GM10847 (cell line): ENCODE results near the gene EYA2.

Experiments
- POLR2A ChIP-seq: IDR thresholded peaks from 2 replicates; pipeline ENCODE4 v1.6.1; 2011; ENCODE audit not compliant: insufficient read length; ENCODE audit errors: extremely low read depth

The EYA2 gene

DNA sequence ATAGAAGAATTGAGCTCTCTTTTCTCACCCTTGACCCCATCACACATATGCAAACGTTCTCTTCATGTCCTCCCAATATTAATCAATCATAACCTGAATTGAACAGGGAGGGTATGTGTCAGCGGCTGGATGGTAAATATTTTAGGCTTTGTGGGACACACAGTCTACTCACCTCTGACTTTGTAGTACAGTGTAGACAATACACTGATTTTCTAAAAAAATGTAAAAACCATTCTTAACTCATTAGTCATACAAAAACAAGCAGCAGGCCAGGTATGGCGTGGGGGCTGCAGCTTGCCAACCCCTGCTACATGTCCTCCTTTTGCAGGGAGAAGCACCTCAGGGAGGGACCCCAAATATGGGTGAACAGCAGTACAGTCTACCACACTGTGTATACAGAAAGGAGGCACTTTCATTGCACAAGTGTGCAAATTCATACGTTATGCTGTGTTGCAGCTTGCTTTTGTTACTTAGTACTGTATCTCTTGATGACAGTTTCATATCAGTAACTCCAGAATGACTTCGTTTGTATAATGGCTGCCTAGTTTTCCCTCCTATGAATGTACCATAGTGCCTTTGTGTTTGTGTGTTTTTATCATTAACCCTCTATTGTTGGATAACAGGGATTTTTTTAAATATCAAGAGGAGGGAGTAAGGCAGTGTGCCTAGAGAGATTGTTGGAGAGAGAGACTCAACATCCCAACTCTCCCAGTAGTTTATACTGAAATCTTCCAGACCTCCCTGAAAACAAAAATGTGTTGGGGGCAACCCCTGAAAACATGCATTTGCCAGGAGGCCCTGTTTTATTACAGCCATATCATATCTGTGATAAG, 247.5 kb downstream of the EYA2 start:
- TF ChIP-seq POLR2A, result no peak

DNA sequence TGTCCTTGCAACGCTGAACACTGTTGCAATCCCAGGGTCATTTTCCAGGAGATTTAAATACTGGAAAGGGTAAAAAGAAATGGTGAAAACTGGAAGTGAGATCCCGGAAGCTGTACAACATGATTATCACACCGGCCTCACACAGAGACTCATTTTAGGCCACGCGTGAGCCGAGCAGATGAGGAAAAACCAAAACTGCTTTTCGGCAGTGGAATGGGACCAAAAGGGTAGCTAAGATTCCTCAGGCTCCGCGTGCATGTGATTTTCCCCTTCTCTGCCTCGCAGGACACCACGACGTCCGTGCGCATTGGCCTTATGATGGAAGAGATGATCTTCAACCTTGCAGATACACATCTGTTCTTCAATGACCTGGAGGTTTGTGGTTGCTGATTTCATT, 248.1 kb downstream of the EYA2 start:
- no peak for TF ChIP-seq POLR2A

DNA sequence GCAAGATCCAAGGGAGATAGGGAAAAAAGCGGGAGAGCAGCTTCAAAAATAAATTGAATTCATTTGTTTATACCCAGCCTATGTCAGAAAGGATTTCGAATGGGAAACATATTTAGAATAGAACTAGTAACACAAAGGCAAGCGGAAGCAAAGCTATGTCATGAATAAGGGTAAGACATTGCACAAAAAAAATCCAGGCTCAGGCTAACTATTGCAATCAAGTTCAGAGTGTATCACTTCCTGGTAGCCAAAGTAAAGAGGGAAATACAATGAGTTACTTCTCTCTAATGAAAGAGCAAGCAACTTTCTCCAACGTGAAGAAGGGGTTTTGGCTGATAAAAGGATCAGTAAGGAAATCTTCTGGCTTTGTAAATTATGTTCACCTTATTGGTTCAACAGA, 249.0 kb downstream of the EYA2 start:
- TF ChIP-seq POLR2A, result no peak

DNA sequence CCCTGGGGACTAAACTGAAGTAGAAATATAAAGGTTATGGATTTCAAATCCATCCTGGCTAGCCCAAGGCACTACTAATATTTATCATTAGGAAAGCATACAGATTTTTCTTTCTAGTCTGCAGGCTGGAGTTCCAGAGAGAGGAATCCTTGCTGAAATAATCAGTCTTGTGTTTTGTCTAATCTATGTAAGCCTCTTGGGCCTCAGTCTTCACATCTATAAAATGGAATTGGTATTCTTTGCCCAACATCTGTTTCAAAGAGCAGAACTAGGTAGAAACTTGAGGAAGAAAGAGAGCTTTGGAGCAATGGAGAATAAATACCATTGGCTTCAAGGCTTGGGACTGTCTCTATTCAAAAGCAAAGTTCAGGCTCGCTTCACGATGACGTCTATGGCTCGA, 249.8 kb downstream of the EYA2 start:
- no peak for TF ChIP-seq POLR2A

DNA sequence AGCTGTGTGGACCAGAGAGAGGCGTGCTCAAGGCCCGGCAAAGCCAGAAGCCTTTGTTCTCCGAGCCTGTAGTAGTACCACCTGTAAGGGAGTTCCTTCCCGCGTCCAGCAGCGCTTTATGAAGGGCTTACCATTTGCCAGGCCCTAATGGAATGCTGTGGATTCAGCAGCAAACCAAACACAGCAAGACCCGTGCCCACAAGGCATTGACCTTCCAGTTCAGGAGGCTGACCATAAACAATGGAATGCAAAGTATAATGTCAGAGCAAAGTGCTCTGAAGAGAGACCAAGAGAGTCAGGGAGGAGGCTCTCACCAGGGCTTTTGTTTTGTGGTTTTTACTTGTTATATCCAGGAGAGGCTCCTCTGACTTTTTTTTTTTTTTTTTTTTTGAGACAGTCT, 252.0 kb downstream of the EYA2 start:
- no peak for TF ChIP-seq POLR2A

DNA sequence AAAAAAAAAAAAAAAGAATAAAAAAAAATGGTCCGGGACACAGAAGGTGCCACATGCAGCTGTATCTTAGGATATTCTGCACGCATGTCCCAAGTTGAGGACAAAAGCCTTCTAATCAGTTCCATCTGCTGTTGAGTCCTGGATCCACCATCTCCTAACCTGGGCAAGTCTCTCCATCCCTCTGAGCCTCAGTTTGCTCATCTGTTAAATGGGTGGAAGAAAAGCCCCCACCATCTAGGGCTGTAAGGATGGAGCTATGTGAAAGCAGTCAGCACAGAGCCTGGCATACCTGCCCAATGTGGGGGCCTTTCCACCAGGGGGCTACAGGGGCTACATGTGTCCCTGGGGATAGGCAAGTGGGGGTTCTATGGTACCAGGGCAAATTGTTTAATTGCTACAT, 253.4 kb downstream of the EYA2 start:
- no peak for TF ChIP-seq POLR2A

DNA sequence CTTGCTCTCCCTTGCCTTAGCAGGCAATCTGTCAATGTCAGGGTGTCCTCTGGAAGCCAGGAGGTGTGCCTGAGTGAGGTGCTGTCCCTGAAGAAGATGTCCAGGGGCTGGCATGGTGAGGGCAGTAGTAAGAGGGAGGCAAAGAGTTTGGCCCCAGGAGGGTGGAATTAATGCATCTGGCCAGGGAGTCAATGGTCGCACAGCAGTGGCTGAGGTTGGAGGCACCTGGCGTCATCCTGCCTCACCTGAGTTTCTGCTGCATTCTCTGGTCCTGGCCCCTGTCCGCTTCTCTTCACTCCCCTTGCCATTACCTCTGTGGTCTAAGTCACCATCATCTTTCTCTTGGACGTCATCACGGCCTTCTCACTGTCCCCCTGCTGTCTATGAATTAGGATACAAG, 255.3 kb downstream of the EYA2 start:
- TF ChIP-seq POLR2A, result no peak

DNA sequence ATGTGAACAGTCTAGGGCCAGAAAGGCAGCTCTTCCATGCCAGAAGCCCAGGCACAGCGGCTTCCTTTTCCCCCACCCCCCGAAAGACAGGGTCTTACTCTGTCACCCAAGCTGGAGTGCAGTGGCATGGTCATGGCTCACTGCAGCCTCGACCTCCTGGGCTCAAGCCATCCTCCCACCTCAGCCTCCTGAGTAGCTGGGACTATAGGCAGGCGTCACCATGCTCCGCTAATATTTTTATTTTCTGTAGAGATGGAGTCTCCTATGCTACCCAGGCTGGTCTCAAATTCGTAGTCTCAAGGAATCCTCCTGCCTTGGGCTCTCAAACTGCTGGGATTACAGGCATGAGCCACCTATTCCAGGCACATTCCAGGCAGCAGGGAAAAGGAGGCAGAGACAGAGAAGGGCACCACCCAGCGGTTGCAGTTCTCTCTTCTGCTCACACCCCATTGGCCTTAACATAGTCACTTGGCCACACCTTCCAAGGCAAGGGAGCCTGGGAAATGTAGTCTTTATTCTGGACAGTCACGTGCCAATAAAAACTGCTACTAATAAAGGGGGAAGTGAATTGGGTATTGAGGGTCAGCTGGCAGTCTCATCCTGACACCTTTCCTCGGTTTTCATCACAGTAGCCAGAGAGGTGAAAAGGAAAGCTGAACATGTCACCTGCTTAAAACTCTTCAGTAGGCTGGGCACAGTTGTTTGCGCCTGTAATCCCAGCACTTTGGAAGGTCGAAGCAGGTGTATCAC, 255.9 kb downstream of the EYA2 start:
- TF ChIP-seq POLR2A, result no peak

DNA sequence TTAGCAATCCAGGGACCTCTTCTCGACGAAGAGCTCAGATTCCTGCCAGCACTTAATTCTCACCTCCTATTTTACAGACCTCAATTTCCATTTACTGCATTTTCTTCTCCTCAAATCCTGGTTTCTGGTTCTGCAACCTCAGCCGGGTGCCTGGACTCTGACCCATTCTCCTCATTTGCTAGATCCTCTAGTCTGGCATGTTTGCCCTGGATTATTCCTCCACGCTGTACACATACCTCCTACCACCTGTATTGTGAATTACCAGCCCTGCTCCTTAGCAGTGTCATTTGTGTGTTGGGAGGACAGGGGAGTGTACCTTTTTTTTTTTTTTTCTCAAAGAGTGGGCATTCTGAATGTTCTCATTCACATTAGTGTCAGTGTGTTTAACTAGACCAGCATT, 257.4 kb downstream of the EYA2 start:
- no peak for TF ChIP-seq POLR2A

DNA sequence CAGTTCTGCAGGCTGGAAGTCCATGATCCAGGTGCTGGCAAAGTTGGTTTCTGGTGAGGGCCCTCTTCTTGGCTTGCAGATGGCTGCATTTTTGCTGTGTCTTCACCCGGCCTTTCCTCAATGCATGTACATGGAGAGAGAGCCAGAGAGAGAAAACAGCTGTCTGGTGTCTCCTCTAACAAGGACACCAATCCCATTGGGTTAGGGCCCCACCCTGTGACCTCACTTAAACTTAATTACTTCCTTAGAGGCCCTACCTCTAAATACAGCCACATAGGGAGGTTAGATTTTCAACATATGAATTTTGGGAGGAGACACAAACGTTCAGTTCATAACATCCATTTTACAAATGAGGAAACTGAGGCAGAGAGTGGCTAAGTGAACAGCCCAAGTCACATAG, 259.4 kb downstream of the EYA2 start:
- no peak for TF ChIP-seq POLR2A

DNA sequence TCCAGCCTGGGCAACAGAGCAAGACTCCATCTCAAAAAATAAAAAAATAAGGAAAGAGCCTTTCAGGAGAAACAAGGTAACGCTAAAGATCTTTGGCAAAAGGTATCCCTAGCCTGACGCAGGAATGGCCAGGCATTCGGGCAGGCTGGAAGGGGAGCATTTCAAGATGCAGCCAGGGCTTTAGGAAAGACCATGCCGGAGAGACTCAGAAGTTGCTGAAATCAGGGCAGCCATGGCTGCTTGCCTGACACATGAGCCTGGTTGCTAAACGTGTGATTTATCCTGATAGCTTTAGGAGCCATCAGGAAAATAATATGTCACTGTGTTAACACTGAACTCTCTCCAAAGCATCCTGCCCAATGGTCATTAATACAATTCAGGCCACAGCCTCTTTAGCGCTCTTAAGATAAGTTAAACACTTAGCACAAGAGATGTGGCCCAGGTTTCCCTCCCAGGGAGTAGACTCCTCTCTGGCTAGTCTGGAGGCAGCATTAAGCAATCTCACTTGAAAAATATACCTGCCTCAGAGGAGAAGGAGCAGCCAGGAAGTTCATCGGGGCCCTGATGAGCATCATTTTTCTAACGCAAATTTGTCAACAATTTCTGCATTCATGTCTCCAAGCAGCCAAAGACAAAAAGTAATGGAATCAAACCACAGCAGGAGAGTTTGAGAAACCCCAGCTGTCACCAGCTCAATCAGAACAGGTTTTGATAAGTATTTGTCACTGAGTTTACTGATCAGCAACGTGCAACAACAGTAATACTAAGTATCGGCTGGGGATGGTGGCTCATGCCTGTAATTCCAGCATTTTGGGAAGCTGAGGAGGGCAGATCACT, 261.9 kb downstream of the EYA2 start:
- TF ChIP-seq POLR2A, result no peak

DNA sequence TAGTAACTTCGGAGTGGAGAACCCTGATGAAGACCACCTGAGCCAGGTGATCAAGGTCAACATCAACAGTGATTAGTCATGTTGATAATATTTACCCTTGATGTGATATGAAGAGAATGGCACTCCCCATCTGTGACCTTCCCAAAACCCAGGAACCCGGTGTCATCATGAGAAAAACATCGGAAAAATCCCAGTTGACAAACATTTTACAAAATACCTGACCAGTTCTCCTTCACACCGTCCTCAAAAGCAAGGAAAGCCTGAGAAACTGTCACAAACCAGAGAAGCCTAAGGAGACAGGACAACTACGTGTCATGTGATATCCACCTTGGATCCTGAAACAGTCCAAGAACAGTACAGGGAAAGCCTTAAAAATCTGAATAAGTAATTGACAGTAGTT, 264.5 kb downstream of the EYA2 start:
- no peak for TF ChIP-seq POLR2A

DNA sequence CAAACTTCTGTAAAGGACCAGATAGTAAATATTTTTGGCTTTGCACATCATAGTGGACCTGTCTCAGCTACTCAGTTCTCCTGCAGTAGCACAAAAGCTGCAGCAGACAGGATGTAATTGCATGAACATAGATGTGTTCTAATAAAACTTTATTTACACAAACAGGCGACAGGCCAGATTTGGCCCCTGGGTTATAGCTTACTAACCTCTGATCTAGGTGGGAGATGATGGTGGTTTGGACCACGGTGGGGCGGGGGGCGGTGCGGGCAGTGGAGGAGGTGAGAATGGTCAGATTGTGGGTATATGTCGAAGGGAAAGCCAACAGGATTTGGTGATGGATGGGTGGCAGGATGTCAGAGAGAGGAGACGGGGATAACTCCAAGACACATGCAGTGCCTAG, 265.6 kb downstream of the EYA2 start:
- TF ChIP-seq POLR2A, result no peak

DNA sequence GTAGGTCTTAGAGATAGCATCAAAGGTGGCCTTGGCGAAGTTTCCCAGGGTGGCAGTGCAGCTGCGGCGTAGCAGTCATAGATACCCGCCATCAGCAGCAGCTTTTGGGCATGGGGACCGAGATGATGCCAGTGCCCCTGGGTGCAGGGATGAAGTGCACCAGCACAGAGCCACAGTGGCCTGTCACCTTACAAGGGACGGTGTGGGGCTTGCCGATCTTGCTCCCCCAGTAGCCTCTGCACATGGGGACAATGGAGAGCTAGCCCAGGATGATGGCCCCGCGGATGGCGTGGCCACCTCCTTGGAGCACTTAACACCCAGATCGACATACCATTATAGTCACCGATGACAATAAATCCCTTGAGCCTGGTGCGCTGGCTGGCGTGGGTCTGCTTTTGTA, 266.3 kb downstream of the EYA2 start:
- TF ChIP-seq POLR2A, result no peak

DNA sequence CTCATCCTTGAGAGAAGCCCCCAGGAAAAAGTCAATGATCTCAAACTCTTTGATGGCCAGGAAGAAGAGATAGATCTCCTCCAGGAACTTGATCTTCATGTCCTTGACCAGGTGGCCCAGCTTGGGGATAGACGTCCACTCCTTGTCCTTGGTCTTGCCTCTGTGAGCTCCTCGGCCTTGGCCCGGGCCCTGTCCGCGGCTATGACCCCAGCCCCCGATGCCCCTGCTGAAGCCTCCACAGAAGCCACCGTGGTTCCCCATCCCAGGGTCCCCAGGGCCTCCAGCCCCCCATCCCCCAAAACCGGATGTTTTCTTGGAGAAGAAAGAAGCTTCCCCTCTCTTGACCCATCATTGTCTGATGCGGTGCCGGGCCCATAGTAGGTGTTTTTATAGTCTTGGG, 266.8 kb downstream of the EYA2 start:
- TF ChIP-seq POLR2A, result no peak

DNA sequence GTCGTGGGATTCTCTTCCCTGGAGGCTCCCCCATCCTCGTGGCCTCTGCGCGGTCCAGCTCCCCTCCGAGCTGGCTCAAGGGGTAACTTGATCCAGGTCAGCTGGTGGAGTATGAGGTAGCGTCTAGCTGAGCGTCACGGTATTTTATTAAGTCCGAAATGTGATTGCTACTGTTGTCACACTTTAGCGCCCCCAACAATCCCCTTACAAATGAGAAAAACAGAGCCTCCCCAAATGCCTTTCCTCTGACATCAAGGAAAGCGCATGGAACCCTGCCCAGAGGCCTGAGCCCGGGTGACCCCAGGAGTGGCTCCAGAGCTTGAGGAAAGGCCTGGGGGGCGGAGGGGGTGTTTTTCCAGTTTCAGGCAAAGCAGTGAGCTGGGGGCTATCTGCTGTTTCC, 269.5 kb downstream of the EYA2 start:
- TF ChIP-seq POLR2A, result no peak
